Endothelial cell of umbilical vein (primary cell): ENCODE measurements around the gene TEX29. TPM values are rescaled to one million over a fixed set of nuclear protein-coding genes. Genes with fewer than 3 reads are reported as not detected.

Experiments
- BruUV-seq: library from RNA; stranded (reverse); fragments of 400-500 nt; replicated peaks from 2 replicates; lab custom pipeline; 2021; lab: Mats Ljungman, UMichigan
- CTCF ChIA-PET: fragments of 300-600, 350-600 bp; sonication (Branson Sonifier 250); formaldehyde crosslinking; loops from one replicate; lab custom pipeline; 2021; ENCODE audit warnings: antibody characterized with exemption, inconsistent platforms; lab: Charles Lee
- POLR2A ChIA-PET: fragments of 300-600, 350-600 bp; sonication (Branson Sonifier 250); formaldehyde crosslinking; loops from one replicate; lab custom pipeline; 2021; ENCODE audit warnings: antibody characterized with exemption, inconsistent platforms; lab: Charles Lee
- DNase-seq: peaks from one replicate; pipeline ENCODE4 v3.0.0-alpha.2; 2011; ENCODE audit warnings: low read depth, low spot score
- FAIRE-seq: peaks from 2 replicates; lab custom pipeline; 2011; peaks lifted over from hg19 to GRCh38; lab: Jason Lieb, UNC
- H2AFZ ChIP-seq: 2 replicates; pipeline ENCODE4 v1.6.0; 2012; ENCODE audit warnings: low read depth, low read length, control low read depth, inconsistent platforms
- H3K27ac ChIP-seq: 2 replicates; pipeline ENCODE4 v1.5.1; 2011; ENCODE audit warnings: low read depth, mild to moderate bottlenecking, control low read depth, low read length, moderate library complexity; ENCODE audit not compliant: insufficient read depth
- H3K27me3 ChIP-seq, 2 experiments: 2 replicates each; pipeline versions ENCODE4 v1.6.0 to v1.6.1; 2011; ENCODE audit warnings: low read length in 2 of 2, mixed read lengths in 1 of 2; ENCODE audit not compliant: control insufficient read depth in 2 of 2, insufficient read depth in 2 of 2
- H3K36me3 ChIP-seq, 2 experiments: 2 replicates in 1 of 2; 3 replicates in 1 of 2; pipeline ENCODE4 v1.5.1; 2011; ENCODE audit warnings: low read length in 2 of 2, mild to moderate bottlenecking in 1 of 2, moderate library complexity in 1 of 2; ENCODE audit not compliant: control insufficient read depth in 2 of 2, insufficient read depth in 2 of 2; ENCODE audit errors: extremely low read depth in 1 of 2
- H3K4me1 ChIP-seq: 3 replicates; pipeline ENCODE4 v1.5.1; 2011; ENCODE audit warnings: mild to moderate bottlenecking, low read length; ENCODE audit not compliant: control insufficient read depth, insufficient read depth; ENCODE audit errors: extremely low read depth
- H3K4me2 ChIP-seq: 2 replicates; pipeline ENCODE4 v1.6.1; 2011; ENCODE audit warnings: low read length, control low read depth, mixed read lengths; ENCODE audit not compliant: insufficient read depth
- H3K4me3 ChIP-seq, 3 experiments: fragments of 200-600 bp in 1 of 3; sonication (generic), shearing (Covaris generic) in 1 of 3; replicated peaks in 1 of 3; 2 replicates each; pipeline ENCODE4 v1.5.1; 2011 to 2016; ENCODE audit warnings: control low read depth in 3 of 3, low read length in 3 of 3, mild to moderate bottlenecking in 2 of 3, inconsistent platforms in 1 of 3, low read depth in 1 of 3, moderate library complexity in 1 of 3; ENCODE audit not compliant: insufficient read depth in 1 of 3
- H3K79me2 ChIP-seq: 2 replicates; pipeline ENCODE4 v1.6.0; 2012; ENCODE audit warnings: low read length, inconsistent platforms; ENCODE audit not compliant: control insufficient read depth, insufficient read depth
- H3K9ac ChIP-seq: replicated peaks from 2 replicates; pipeline ENCODE3; 2011; ENCODE audit warnings: low read length, control low read depth; ENCODE audit not compliant: insufficient read depth; ENCODE audit errors: extremely low read depth
- H3K9me1 ChIP-seq: replicated peaks from 3 replicates; pipeline ENCODE4 v1.6.0; 2011; ENCODE audit warnings: mild to moderate bottlenecking, low read length; ENCODE audit not compliant: control insufficient read depth, insufficient read depth; ENCODE audit errors: extremely low read depth
- H3K9me3 ChIP-seq: replicated peaks from 2 replicates; pipeline ENCODE4 v1.5.1; 2012; ENCODE audit warnings: low read length, inconsistent platforms; ENCODE audit not compliant: control insufficient read depth, insufficient read depth
- H4K20me1 ChIP-seq: replicated peaks from 2 replicates; pipeline ENCODE3; 2011; ENCODE audit warnings: mild to moderate bottlenecking, low read length; ENCODE audit not compliant: control insufficient read depth, insufficient read depth; ENCODE audit errors: extremely low read depth
- EZH2 ChIP-seq: IDR thresholded peaks from 2 replicates; pipeline ENCODE4 v1.6.1; 2012; ENCODE audit warnings: borderline replicate concordance, low read depth, mild to moderate bottlenecking, moderate library complexity, low read length, inconsistent platforms; ENCODE audit not compliant: severe bottlenecking
- FOS ChIP-seq: IDR thresholded peaks from 2 replicates; pipeline ENCODE4 v1.6.1; 2011; ENCODE audit warnings: mild to moderate bottlenecking, low read length, moderate library complexity, borderline replicate concordance; ENCODE audit not compliant: insufficient read depth
- GATA2 ChIP-seq: IDR thresholded peaks from 2 replicates; pipeline ENCODE4 v1.7.0; 2011; ENCODE audit warnings: low read depth, mild to moderate bottlenecking, moderate library complexity, mixed read lengths, low read length; ENCODE audit not compliant: insufficient read length, insufficient read depth
- JUN ChIP-seq: IDR thresholded peaks from 2 replicates; pipeline ENCODE4 v1.6.1; 2011; ENCODE audit warnings: borderline replicate concordance, low read depth; ENCODE audit not compliant: insufficient read length, insufficient read depth
- MYC ChIP-seq: IDR thresholded peaks from one replicate; pipeline ENCODE4 v1.6.1; 2011; ENCODE audit warnings: mild to moderate bottlenecking, low read depth, low read length
- POLR2A ChIP-seq: IDR thresholded peaks from 2 replicates; pipeline ENCODE4 v1.6.1; 2012; ENCODE audit warnings: low read depth, mild to moderate bottlenecking, control low read depth, low read length
- POLR2AphosphoS5 ChIP-seq: IDR thresholded peaks from 2 replicates; pipeline ENCODE4 v1.6.1; 2012; ENCODE audit warnings: low read depth, mild to moderate bottlenecking, control low read depth, low read length, moderate library complexity; ENCODE audit not compliant: insufficient read depth
- dilution Hi-C: fragments of 300-500 bp; cut with MboI; formaldehyde crosslinking; loops from one replicate; pipeline ENCODE4 v1.15.0; 2019; ENCODE audit warnings: low sequenced_read_pairs; ENCODE audit not compliant: extremely low pct_ligation_motif_present
- intact Hi-C: fragments of 100-400 bp; cut with micrococcal nuclease; formaldehyde crosslinking; loops from one replicate; pipeline ENCODE4 v1.10.0; 2022
- polyA plus RNA-seq, 4 experiments: library from polyadenylated mRNA; depleted of rRNA in 3 of 4; stranded (reverse) in 3 of 4; unstranded in 1 of 4; fragments of >200 nt; gene quantifications; 2 replicates each; pipeline versions ENCODE4 v1.2.1 to v1.2.3, GENCODE V29; 2011 to 2012; ENCODE audit warnings: missing spikeins in 1 of 4
- total RNA-seq: library from RNA; stranded (reverse); gene quantifications from 2 replicates; pipeline ENCODE4 v1.2.3, GENCODE V29; 2021
- TF ChIP-seq, protein P1 (sequence below), 2 donors: IDR thresholded peaks; 1 replicate in 1 of 2; 2 replicates in 1 of 2; pipeline ENCODE4 v1.5.1; 2011; ENCODE audit warnings: low read length in 2 of 2, mild to moderate bottlenecking in 2 of 2, moderate library complexity in 2 of 2, control low read depth in 1 of 2, inconsistent platforms in 1 of 2, low read depth in 1 of 2; ENCODE audit not compliant: insufficient read depth in 1 of 2; ENCODE audit errors: extremely low read depth in 1 of 2
- TF ChIP-seq, protein P2 (sequence below): IDR thresholded peaks from 2 replicates; pipeline ENCODE4 v1.6.1; 2011; ENCODE audit not compliant: insufficient read depth, insufficient read length

Gene TEX29
- total and polyA plus RNA-seq, 2 donors (not counting 3 experiments of a cell fraction or from before 2014, with no cell fraction given) = 0.44 TPM; not detected in 1

GRCh38 chr13:111346101-111346680, 25.7 kb downstream of the TEX29 start:
- CTCF ChIA-PET = no interaction called here

More at GRCh38 chr13:111346101-111346680, 25.7 kb downstream of the TEX29 start:
- TF ChIP-seq MYC = no peak
- no peak for TF ChIP-seq EZH2
- TF ChIP-seq GATA2 = no peak
- no peak for TF ChIP-seq POLR2A
- no peak for TF ChIP-seq POLR2AphosphoS5
- TF ChIP-seq, protein P1, sequence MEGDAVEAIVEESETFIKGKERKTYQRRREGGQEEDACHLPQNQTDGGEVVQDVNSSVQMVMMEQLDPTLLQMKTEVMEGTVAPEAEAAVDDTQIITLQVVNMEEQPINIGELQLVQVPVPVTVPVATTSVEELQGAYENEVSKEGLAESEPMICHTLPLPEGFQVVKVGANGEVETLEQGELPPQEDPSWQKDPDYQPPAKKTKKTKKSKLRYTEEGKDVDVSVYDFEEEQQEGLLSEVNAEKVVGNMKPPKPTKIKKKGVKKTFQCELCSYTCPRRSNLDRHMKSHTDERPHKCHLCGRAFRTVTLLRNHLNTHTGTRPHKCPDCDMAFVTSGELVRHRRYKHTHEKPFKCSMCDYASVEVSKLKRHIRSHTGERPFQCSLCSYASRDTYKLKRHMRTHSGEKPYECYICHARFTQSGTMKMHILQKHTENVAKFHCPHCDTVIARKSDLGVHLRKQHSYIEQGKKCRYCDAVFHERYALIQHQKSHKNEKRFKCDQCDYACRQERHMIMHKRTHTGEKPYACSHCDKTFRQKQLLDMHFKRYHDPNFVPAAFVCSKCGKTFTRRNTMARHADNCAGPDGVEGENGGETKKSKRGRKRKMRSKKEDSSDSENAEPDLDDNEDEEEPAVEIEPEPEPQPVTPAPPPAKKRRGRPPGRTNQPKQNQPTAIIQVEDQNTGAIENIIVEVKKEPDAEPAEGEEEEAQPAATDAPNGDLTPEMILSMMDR (IDR thresholded peaks at IDR 0.05; ENCODE audit: extremely low read depth in 1 of 2, insufficient read depth in 1 of 2, low read depth in 1 of 2, low read length in 2 of 2) = no peak
- TF ChIP-seq JUN = no peak
- TF ChIP-seq, protein P2, sequence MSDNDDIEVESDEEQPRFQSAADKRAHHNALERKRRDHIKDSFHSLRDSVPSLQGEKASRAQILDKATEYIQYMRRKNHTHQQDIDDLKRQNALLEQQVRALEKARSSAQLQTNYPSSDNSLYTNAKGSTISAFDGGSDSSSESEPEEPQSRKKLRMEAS = no peak
- no peak for TF ChIP-seq FOS
- Histone ChIP-seq H3K36me3 (no peaks in the 10 kb centered on the region), H3K9me1 (no peaks in the 10 kb centered on the region), H3K4me1 (no peaks in the 10 kb centered on the region), H3K9me3 (no peaks in the 10 kb centered on the region), H2AFZ (no peak overlapping the region), H3K27ac (no peak overlapping the region), H3K4me3 (no peak overlapping the region), H4K20me1 (no peaks in the 10 kb centered on the region), H3K9ac (no peak overlapping the region), H3K79me2 (no peaks in the 10 kb centered on the region), H3K4me2 (no peak overlapping the region), H3K27me3 (no peaks in the 10 kb centered on the region)
- DNase-seq (no peak), FAIRE-seq (no peak)
- dilution Hi-C loops (no loop called here), intact Hi-C loops (no loop called here)
- POLR2A ChIA-PET = no interaction called here
- no TSS peak for BruUV-seq
